ENCODE data around the gene CPN2.

DNA sequence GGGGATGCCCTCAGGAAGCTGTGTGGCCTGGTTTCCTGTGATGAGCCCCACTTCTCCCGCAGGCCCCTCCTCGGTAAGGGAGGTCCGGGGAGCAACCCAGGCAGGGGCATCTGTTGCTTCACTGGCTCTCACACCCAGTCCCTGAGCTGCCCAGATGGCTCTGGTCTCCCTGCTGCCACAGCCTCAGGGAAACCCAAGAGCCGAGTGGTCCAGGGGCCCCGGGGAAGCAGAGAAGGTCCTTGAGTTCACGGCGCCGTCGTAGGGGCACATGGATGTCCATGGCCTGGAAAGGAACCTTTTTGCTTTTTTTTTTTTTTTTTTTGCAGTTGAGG is 31.7 kb upstream of the CPN2 start:
- TF ChIP-seq POLR2AphosphoS5 (IDR thresholded peaks at IDR 0.05) (no peak), POLR2A (IDR thresholded peaks at IDR 0.05) (no peak)
- TF ChIP-seq, protein P1, sequence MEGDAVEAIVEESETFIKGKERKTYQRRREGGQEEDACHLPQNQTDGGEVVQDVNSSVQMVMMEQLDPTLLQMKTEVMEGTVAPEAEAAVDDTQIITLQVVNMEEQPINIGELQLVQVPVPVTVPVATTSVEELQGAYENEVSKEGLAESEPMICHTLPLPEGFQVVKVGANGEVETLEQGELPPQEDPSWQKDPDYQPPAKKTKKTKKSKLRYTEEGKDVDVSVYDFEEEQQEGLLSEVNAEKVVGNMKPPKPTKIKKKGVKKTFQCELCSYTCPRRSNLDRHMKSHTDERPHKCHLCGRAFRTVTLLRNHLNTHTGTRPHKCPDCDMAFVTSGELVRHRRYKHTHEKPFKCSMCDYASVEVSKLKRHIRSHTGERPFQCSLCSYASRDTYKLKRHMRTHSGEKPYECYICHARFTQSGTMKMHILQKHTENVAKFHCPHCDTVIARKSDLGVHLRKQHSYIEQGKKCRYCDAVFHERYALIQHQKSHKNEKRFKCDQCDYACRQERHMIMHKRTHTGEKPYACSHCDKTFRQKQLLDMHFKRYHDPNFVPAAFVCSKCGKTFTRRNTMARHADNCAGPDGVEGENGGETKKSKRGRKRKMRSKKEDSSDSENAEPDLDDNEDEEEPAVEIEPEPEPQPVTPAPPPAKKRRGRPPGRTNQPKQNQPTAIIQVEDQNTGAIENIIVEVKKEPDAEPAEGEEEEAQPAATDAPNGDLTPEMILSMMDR (IDR thresholded peaks at IDR 0.05): no peak
